ENCODE measurements around the gene FBXO5. TPM values are rescaled to one million over a fixed set of nuclear protein-coding genes. Genes with fewer than 3 reads are reported as not detected.

The FBXO5 gene
- total and polyA plus RNA-seq, 9 of the 15 experiments (the other 6 are each of a cell fraction or from before 2014, with no cell fraction given): 17.8 to 89.3 (median 62.9) TPM

DNA sequence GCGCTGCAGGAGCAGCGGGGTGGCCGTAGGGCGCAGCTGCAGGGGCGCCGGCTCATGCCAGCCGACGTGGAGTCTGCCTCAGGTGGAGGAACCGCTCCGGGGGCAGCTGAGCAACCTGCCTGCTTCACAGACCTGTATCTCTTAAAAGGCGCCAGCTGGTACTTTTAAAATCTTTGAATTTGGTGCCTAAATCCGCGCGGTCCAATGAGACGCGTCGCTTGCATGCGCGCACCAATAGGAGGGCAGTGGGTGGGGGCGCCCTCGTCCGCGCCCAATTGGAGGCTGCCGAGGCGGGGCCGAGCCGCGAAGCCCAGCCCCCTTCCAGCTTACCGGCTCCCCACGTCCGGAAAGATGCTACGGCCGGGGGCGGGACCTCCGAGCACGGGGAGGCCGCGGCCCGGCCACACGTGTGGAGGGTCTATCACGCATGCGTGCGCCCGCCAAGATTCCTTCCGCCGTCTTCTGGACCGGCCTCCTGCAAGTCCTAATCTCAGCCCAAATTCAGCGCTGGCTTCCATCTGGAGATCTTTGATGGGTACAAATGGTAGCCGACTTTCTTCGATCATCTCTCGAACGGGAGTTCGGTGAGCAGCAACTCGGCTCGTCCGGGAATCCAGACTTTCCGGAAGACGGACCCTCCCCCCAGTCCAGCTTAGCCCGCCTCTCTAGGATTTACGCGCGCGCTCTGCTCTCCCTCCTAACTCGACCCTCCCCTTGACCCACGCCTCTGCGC lies at the start of gene FBXO5 (continued):
- TF ChIP-seq, protein P1, sequence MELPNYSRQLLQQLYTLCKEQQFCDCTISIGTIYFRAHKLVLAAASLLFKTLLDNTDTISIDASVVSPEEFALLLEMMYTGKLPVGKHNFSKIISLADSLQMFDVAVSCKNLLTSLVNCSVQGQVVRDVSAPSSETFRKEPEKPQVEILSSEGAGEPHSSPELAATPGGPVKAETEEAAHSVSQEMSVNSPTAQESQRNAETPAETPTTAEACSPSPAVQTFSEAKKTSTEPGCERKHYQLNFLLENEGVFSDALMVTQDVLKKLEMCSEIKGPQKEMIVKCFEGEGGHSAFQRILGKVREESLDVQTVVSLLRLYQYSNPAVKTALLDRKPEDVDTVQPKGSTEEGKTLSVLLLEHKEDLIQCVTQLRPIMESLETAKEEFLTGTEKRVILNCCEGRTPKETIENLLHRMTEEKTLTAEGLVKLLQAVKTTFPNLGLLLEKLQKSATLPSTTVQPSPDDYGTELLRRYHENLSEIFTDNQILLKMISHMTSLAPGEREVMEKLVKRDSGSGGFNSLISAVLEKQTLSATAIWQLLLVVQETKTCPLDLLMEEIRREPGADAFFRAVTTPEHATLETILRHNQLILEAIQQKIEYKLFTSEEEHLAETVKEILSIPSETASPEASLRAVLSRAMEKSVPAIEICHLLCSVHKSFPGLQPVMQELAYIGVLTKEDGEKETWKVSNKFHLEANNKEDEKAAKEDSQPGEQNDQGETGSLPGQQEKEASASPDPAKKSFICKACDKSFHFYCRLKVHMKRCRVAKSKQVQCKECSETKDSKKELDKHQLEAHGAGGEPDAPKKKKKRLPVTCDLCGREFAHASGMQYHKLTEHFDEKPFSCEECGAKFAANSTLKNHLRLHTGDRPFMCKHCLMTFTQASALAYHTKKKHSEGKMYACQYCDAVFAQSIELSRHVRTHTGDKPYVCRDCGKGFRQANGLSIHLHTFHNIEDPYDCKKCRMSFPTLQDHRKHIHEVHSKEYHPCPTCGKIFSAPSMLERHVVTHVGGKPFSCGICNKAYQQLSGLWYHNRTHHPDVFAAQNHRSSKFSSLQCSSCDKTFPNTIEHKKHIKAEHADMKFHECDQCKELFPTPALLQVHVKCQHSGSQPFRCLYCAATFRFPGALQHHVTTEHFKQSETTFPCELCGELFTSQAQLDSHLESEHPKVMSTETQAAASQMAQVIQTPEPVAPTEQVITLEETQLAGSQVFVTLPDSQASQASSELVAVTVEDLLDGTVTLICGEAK (IDR thresholded peaks at IDR 0.05): 0 out of 2 replicates have a peak, but pooled peaks have one; percentile 1
- TF ChIP-seq, protein P1 (CRISPR knock-in tag; IDR thresholded peaks at IDR 0.05): no peak
- TF ChIP-seq ZNF766 (CRISPR knock-in tag; conservative IDR thresholded peaks at IDR 0.05): 0 out of 2 replicates have a peak, but pooled peaks have one; percentile 11
- TF ChIP-seq NCOA6 (IDR thresholded peaks at IDR 0.05): no peak
- TF ChIP-seq, protein P2, sequence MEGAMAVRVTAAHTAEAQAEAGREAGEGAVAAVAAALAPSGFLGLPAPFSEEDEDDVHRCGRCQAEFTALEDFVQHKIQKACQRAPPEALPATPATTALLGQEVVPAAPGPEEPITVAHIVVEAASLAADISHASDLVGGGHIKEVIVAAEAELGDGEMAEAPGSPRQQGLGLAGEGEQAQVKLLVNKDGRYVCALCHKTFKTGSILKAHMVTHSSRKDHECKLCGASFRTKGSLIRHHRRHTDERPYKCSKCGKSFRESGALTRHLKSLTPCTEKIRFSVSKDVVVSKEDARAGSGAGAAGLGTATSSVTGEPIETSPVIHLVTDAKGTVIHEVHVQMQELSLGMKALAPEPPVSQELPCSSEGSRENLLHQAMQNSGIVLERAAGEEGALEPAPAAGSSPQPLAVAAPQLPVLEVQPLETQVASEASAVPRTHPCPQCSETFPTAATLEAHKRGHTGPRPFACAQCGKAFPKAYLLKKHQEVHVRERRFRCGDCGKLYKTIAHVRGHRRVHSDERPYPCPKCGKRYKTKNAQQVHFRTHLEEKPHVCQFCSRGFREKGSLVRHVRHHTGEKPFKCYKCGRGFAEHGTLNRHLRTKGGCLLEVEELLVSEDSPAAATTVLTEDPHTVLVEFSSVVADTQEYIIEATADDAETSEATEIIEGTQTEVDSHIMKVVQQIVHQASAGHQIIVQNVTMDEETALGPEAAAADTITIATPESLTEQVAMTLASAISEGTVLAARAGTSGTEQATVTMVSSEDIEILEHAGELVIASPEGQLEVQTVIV (CRISPR knock-in tag; IDR thresholded peaks at IDR 0.05; ENCODE audit: borderline replicate concordance): no peak
- TF ChIP-seq, protein P3, sequence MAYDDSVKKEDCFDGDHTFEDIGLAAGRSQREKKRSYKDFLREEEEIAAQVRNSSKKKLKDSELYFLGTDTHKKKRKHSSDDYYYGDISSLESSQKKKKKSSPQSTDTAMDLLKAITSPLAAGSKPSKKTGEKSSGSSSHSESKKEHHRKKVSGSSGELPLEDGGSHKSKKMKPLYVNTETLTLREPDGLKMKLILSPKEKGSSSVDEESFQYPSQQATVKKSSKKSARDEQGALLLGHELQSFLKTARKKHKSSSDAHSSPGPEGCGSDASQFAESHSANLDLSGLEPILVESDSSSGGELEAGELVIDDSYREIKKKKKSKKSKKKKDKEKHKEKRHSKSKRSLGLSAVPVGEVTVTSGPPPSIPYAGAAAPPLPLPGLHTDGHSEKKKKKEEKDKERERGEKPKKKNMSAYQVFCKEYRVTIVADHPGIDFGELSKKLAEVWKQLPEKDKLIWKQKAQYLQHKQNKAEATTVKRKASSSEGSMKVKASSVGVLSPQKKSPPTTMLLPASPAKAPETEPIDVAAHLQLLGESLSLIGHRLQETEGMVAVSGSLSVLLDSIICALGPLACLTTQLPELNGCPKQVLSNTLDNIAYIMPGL (CRISPR knock-in tag; IDR thresholded peaks at IDR 0.05): peak; percentile 41
- TF ChIP-seq BHLHE40 (IDR thresholded peaks at IDR 0.05; ENCODE audit: low read length): peak; percentile 79
- no peak for TF ChIP-seq NFE2L1 (tag; IDR thresholded peaks at IDR 0.05; ENCODE audit: borderline replicate concordance, low read depth)
- TF ChIP-seq, protein P4, sequence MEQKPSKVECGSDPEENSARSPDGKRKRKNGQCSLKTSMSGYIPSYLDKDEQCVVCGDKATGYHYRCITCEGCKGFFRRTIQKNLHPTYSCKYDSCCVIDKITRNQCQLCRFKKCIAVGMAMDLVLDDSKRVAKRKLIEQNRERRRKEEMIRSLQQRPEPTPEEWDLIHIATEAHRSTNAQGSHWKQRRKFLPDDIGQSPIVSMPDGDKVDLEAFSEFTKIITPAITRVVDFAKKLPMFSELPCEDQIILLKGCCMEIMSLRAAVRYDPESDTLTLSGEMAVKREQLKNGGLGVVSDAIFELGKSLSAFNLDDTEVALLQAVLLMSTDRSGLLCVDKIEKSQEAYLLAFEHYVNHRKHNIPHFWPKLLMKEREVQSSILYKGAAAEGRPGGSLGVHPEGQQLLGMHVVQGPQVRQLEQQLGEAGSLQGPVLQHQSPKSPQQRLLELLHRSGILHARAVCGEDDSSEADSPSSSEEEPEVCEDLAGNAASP (IDR thresholded peaks at IDR 0.05): no peak
- no peak for TF ChIP-seq CCAR2 (IDR thresholded peaks at IDR 0.05; ENCODE audit: low read depth, low read length)
